ENCODE data around the gene GSDMA.

DNA sequence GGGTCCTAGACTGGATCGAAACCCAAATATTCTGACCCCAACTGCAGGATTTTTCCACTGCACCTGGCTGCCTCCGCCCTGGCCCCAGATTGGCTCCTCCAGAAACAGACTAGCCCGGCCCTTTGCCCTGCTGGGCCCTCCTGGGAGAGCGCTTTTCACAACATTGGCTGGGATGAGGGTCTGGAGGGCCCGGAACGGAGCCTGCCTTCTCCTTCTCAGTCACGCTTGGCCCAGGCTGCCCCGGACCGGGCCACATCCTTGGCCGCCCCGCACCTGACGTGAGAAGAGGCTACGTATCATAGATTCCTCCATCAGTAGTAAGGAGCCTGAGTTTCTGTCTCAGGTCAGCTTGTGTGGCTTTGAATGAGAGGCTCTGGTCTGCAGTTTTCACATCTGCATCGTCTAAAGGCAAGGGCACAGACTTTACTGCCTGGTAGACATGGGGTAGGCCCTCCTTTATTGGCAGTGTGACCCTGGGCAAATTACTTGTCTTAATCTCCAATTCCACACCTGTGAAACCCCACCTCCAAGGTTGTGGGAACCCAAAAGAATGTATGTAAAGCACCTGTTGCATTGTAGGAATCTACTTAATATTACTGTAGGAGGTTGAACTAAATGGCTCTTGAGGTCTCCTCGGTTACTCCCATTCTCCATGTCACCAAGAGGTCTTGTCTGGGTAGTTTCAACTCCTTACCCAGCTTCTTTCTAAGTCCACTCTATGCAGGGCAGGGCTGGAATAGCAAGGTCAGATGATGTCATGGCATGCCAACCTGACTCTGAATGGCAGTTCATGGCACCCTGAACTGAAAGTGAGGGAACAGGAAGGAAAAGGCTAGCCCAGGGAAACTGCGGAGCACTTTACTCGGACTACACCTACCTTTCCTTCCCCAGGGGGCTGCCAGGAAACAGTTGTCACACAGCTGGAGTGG lies 34.6 kb upstream of the GSDMA start:
- TF ChIP-seq, protein P1, sequence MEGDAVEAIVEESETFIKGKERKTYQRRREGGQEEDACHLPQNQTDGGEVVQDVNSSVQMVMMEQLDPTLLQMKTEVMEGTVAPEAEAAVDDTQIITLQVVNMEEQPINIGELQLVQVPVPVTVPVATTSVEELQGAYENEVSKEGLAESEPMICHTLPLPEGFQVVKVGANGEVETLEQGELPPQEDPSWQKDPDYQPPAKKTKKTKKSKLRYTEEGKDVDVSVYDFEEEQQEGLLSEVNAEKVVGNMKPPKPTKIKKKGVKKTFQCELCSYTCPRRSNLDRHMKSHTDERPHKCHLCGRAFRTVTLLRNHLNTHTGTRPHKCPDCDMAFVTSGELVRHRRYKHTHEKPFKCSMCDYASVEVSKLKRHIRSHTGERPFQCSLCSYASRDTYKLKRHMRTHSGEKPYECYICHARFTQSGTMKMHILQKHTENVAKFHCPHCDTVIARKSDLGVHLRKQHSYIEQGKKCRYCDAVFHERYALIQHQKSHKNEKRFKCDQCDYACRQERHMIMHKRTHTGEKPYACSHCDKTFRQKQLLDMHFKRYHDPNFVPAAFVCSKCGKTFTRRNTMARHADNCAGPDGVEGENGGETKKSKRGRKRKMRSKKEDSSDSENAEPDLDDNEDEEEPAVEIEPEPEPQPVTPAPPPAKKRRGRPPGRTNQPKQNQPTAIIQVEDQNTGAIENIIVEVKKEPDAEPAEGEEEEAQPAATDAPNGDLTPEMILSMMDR (IDR thresholded peaks at IDR 0.05; ENCODE audit: insufficient read depth, low read depth, low read length), result no peak
- no peak for TF ChIP-seq EZH2 (IDR thresholded peaks at IDR 0.05; ENCODE audit: insufficient read depth, low read length)

Data from astrocyte (in vitro differentiated cells and primary cell).